HUES64 (cell line): ENCODE measurements around the gene GRM7.

ENCODE experiments used
- H3K27ac ChIP-seq: 2 replicates; pipeline ENCODE4 v1.7.0; 2013; ENCODE audit warnings: low read depth, low read length, inconsistent platforms
- H3K27me3 ChIP-seq: 2 replicates; pipeline ENCODE4 v1.6.1; 2013; ENCODE audit warnings: mild to moderate bottlenecking, low read length; ENCODE audit not compliant: insufficient read depth
- H3K36me3 ChIP-seq: 2 replicates; pipeline ENCODE4 v1.6.1; 2013; ENCODE audit warnings: mild to moderate bottlenecking, low read length; ENCODE audit not compliant: insufficient read depth
- H3K4me1 ChIP-seq: 2 replicates; pipeline ENCODE4 v1.6.1; 2013; ENCODE audit warnings: mild to moderate bottlenecking, low read length, moderate library complexity; ENCODE audit not compliant: insufficient read depth
- H3K4me3 ChIP-seq: 2 replicates; pipeline ENCODE4 v1.5.1; 2013; ENCODE audit warnings: mild to moderate bottlenecking, low read length, moderate library complexity
- H3K9ac ChIP-seq: 2 replicates; pipeline ENCODE4 v1.6.1; 2013; ENCODE audit warnings: mild to moderate bottlenecking, low read depth, low read length
- H3K9me3 ChIP-seq: 2 replicates; pipeline ENCODE4 v1.6.1; 2013; ENCODE audit warnings: low read depth, low read length; ENCODE audit not compliant: insufficient read depth
- WGBS: fragments of 150-250, 120-280 bp; methylation state at CpG from one replicate; pipeline ENCODE4 v1.1.7; 2013; ENCODE audit warnings: missing lambda C conversion rate; 5-methylcytosine and 5-hydroxymethylcytosine counted together

The GRM7 gene

DNA sequence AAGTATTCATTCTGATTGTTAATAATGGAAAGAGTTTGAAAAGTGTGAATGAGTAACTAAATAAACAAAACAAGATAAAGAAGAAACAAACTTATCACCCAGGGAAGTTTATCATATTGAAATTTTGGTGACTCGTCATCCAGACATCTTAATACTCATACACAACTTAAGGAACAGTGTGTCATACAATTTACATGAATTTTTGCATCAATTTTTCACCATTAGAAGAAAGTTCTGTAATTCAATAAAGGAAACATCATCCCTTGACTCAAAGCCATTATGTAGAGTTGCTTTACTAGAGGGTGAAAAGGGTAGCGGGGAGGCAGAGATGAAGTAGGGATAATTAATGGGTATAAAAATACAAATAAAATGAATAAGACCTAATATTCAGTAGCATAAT is 536.2 kb downstream of the GRM7 start:
- WGBS: no CpG with 5 or more reads among the region's 2 CpGs
- no peaks in the 10 kb centered on the region for H3K4me1 ChIP-seq
- H3K36me3 ChIP-seq: no peaks in the 10 kb centered on the region
- H3K4me3 ChIP-seq: no peak overlapping the region
- H3K9ac ChIP-seq: no peak overlapping the region
- H3K9me3 ChIP-seq: no peaks in the 10 kb centered on the region
- no peak overlapping the region for H3K27ac ChIP-seq
- H3K27me3 ChIP-seq: no peaks in the 10 kb centered on the region

DNA sequence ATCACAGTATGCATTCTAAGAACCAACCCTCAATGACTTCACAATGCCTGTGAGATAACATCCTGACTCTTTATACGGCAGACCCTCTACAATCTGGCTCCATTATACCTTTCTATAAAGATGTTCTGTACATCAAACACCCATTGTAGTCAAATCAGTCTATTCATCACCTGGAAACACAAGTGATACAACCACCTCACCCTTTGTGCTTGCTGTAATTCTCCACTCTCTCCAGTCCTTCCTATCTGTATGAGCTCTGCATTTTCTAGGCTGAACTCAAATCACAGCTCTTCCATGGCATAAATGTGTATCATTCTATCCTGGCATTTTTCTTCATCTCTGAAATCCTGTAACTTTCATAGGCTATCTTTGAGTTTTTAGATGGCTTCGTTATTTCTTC is 539.4 kb downstream of the GRM7 start:
- Histone ChIP-seq H3K4me3 (no peak overlapping the region), H3K9me3 (no peaks in the 10 kb centered on the region)
- WGBS: 87% methylated on average over 2 of the region's 2 CpGs

DNA sequence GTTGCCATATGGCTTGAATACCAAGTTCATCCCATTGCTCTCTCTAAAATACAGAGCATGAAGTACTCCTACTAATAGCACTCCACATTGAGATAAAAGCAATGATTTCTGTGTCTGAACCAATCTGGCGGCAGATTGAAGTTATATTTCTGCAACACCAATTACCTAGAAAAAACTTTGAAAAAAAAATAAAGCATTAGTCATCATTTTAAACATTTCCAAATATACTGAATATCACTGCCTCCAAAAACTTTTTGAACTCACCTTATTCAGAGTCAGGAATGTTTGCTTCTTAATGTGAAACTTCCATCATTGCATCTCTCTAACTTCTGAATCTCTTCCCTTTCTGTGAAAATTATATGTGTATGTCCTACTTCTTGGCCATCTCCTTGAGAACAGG is 540.5 kb downstream of the GRM7 start:
- H3K9ac ChIP-seq: no peak overlapping the region
- H3K4me3 ChIP-seq: no peak overlapping the region
- H3K36me3 ChIP-seq: no peaks in the 10 kb centered on the region
- no peaks in the 10 kb centered on the region for H3K9me3 ChIP-seq
- H3K27me3 ChIP-seq: no peaks in the 10 kb centered on the region
- 97% methylated on average over 1 of the region's 1 CpG for WGBS
- H3K27ac ChIP-seq: no peak overlapping the region
- no peaks in the 10 kb centered on the region for H3K4me1 ChIP-seq

More for the DNA sequence above, 539.4 kb downstream of the GRM7 start:
- Histone ChIP-seq H3K27ac (no peak overlapping the region), H3K4me1 (no peaks in the 10 kb centered on the region), H3K9ac (no peak overlapping the region), H3K27me3 (no peaks in the 10 kb centered on the region), H3K36me3 (no peaks in the 10 kb centered on the region)

- 100% methylated on average over 3 of the region's 4 CpGs for WGBS
- Histone ChIP-seq H3K27ac (no peak overlapping the region), H3K9ac (no peak overlapping the region), H3K4me1 (no peaks in the 10 kb centered on the region), H3K9me3 (no peaks in the 10 kb centered on the region), H3K36me3 (no peaks in the 10 kb centered on the region), H3K4me3 (no peak overlapping the region), H3K27me3 (no peaks in the 10 kb centered on the region)
Observed at GRCh38 chr3:7407107-7407506, 546.2 kb downstream of the GRM7 start.

- Histone ChIP-seq H3K4me3 (no peak overlapping the region), H3K27ac (no peak overlapping the region), H3K9ac (no peak overlapping the region), H3K36me3 (no peaks in the 10 kb centered on the region), H3K4me1 (no peaks in the 10 kb centered on the region), H3K9me3 (no peaks in the 10 kb centered on the region), H3K27me3 (no peaks in the 10 kb centered on the region)
- 85% methylated on average over 3 of the region's 4 CpGs for WGBS
Observed at GRCh38 chr3:7410782-7411181, 549.9 kb downstream of the GRM7 start.

- H3K27ac ChIP-seq: no peak overlapping the region
- H3K9me3 ChIP-seq: no peaks in the 10 kb centered on the region
- H3K4me1 ChIP-seq: no peaks in the 10 kb centered on the region
- H3K36me3 ChIP-seq: no peaks in the 10 kb centered on the region
- H3K4me3 ChIP-seq: no peak overlapping the region
- WGBS: 100% methylated on average over 1 of the region's 1 CpG
- no peak overlapping the region for H3K9ac ChIP-seq
- no peaks in the 10 kb centered on the region for H3K27me3 ChIP-seq
Observed at GRCh38 chr3:7421065-7421464, 560.1 kb downstream of the GRM7 start.

- Histone ChIP-seq H3K9me3 (no peaks in the 10 kb centered on the region), H3K27me3 (no peaks in the 10 kb centered on the region), H3K4me3 (no peak overlapping the region), H3K36me3 (no peaks in the 10 kb centered on the region), H3K27ac (no peak overlapping the region), H3K4me1 (no peaks in the 10 kb centered on the region), H3K9ac (no peak overlapping the region)
- WGBS: 100% methylated on average over 1 of the region's 2 CpGs
Observed at GRCh38 chr3:7423036-7423435, 562.1 kb downstream of the GRM7 start.

GRCh38 chr3:7423995-7424394 is 563.1 kb downstream of the GRM7 start:
- H3K9me3 ChIP-seq: no peaks in the 10 kb centered on the region
- H3K4me1 ChIP-seq: no peaks in the 10 kb centered on the region
- H3K36me3 ChIP-seq: no peaks in the 10 kb centered on the region
- no peaks in the 10 kb centered on the region for H3K27me3 ChIP-seq
- no peak overlapping the region for H3K4me3 ChIP-seq
- no peak overlapping the region for H3K9ac ChIP-seq
- no peak overlapping the region for H3K27ac ChIP-seq
- 81% methylated on average over 3 of the region's 4 CpGs for WGBS

GRCh38 chr3:7428206-7428718 is 567.3 kb downstream of the GRM7 start:
- no peak overlapping the region for H3K9ac ChIP-seq
- H3K36me3 ChIP-seq: no peaks in the 10 kb centered on the region
- no peaks in the 10 kb centered on the region for H3K4me1 ChIP-seq
- no peak overlapping the region for H3K27ac ChIP-seq
- no peak overlapping the region for H3K4me3 ChIP-seq
- no peaks in the 10 kb centered on the region for H3K27me3 ChIP-seq
- WGBS: 86% methylated on average over 1 of the region's 1 CpG
- H3K9me3 ChIP-seq: peaks cover 8% of the 10 kb centered on the region

- Histone ChIP-seq H3K4me1 (no peaks in the 10 kb centered on the region), H3K27me3 (no peaks in the 10 kb centered on the region), H3K9ac (no peak overlapping the region), H3K4me3 (no peak overlapping the region), H3K9me3 (peaks cover 11% of the 10 kb centered on the region), H3K27ac (no peak overlapping the region), H3K36me3 (no peaks in the 10 kb centered on the region)
- WGBS: 97% methylated on average over 1 of the region's 2 CpGs
Observed at GRCh38 chr3:7432610-7433009, 571.7 kb downstream of the GRM7 start.

DNA sequence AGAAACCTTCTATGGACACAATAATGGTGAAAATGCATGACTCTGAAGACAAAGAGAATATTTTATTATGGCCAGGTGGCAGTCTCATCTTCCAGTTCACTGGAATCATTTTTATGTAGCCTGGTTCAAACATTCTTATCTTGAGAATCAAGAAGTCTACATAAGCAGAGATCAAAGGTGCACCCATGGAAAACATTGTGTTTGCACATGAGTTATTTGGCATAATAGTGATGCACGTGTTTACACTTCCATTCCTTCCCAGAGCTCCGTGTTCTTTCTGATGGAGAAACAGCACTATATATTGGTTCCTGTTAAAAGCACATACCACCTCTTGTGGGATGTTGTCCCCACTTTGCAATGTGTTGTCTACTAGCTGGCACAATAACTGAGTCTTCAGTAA is 572.2 kb downstream of the GRM7 start:
- WGBS: 90% methylated on average over 2 of the region's 2 CpGs
- Histone ChIP-seq H3K36me3 (no peaks in the 10 kb centered on the region), H3K9ac (no peak overlapping the region), H3K9me3 (peaks cover 11% of the 10 kb centered on the region), H3K4me1 (no peaks in the 10 kb centered on the region), H3K27me3 (no peaks in the 10 kb centered on the region), H3K4me3 (no peak overlapping the region), H3K27ac (no peak overlapping the region)

DNA sequence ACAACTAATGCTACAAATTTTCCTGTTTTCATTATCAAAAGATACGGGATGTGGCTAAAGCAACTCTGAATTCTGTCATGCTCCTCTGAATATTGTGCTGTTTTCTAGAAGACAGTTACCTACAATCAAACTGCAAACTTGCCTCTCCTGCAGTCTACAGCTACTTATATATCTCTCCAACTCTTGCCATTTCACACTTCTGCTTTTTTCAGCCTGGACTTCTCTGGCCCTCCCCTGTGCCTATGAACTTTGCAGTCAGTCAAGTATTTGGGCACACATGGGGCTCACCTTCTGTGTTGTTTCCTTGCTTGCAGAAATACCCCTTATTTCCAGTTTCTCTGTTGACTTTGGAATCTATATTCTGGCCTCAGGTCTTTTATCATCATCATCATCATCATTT is 575.6 kb downstream of the GRM7 start:
- Histone ChIP-seq H3K4me1 (no peaks in the 10 kb centered on the region), H3K4me3 (no peak overlapping the region), H3K9ac (no peak overlapping the region), H3K36me3 (no peaks in the 10 kb centered on the region), H3K27ac (no peak overlapping the region), H3K9me3 (peaks cover 11% of the 10 kb centered on the region), H3K27me3 (no peaks in the 10 kb centered on the region)
- WGBS: 95% methylated on average over 1 of the region's 1 CpG
